HepG2 (cell line): Measurements from ENCODE around the gene CEP20. TPM values are rescaled to one million over a fixed set of nuclear protein-coding genes. Genes with fewer than 3 reads are reported as not detected.
A peak's percentile ranks its signal among the peaks of the same experiment; 100 is the strongest.

ENCODE experiments used
- ATAC-seq: fragments of 200-7000 bp; cut with Tn5 transposase; 3 replicates; pipeline ENCODE4 v1.9.1; 2020; ENCODE audit warnings: mild to moderate bottlenecking, moderate library complexity
- BruUV-seq: library from RNA; stranded (reverse); fragments of 400-500 nt; replicated peaks from 2 replicates; lab custom pipeline; 2021; lab: Mats Ljungman, UMichigan
- CTCF ChIA-PET: fragments of 300-600 bp; formaldehyde crosslinking; extraction: SDS; loops from one replicate; lab custom pipeline; 2021; ENCODE audit warnings: low total read pairs, inconsistent platforms, low intra/inter-chr PET ratio; lab: Yijun Ruan, JAX
- POLR2A ChIA-PET: fragments of 350-600 bp; sonication (Branson Sonifier 250); formaldehyde crosslinking; loops from one replicate; lab custom pipeline; 2020; ENCODE audit warnings: antibody characterized with exemption, inconsistent platforms; lab: Yijun Ruan, JAX
- DNase-seq: peaks from one replicate; pipeline ENCODE4 v3.0.0-alpha.2; 2015; ENCODE audit warnings: low spot score
- FAIRE-seq: peaks from 3 replicates; lab custom pipeline; 2011; peaks lifted over from hg19 to GRCh38; lab: Jason Lieb, UNC
- H2AFZ ChIP-seq: one replicate; pipeline ENCODE4 v1.6.1; 2011; ENCODE audit warnings: low read length, inconsistent platforms
- H3K27ac ChIP-seq: fragments of 300-600 bp; 3 replicates; pipeline ENCODE4 v1.8.0; 2011; ENCODE audit warnings: mixed run types, mild to moderate bottlenecking, mixed read lengths, low read length, inconsistent platforms; ENCODE audit not compliant: insufficient read depth; ENCODE audit errors: extremely low read length
- H3K27me3 ChIP-seq, 2 experiments: fragments of 200-600 bp in 1 of 2; 2 replicates in 1 of 2; 3 replicates in 1 of 2; pipeline versions ENCODE4 v1.6.0 to v1.8.0; 2011; ENCODE audit warnings: low read length in 2 of 2, mild to moderate bottlenecking in 2 of 2, moderate library complexity in 2 of 2, inconsistent platforms in 1 of 2; ENCODE audit not compliant: insufficient read depth in 2 of 2, control insufficient read depth in 1 of 2
- H3K36me3 ChIP-seq, 2 experiments: fragments of 200-600 bp in 1 of 2; replicated peaks in 1 of 2; 2 replicates in 1 of 2; 3 replicates in 1 of 2; pipeline versions ENCODE4 v1.5.1 to v1.8.0; 2011; ENCODE audit warnings: low read length in 2 of 2, inconsistent platforms in 1 of 2; ENCODE audit not compliant: insufficient read depth in 2 of 2, control insufficient read depth in 1 of 2
- H3K4me1 ChIP-seq: 2 replicates; pipeline ENCODE4 v1.5.1; 2012; ENCODE audit warnings: low read length, inconsistent platforms; ENCODE audit not compliant: insufficient read depth
- H3K4me2 ChIP-seq: 2 replicates; pipeline ENCODE4 v1.6.0; 2011; ENCODE audit warnings: low read depth, low read length, inconsistent platforms
- H3K4me3 ChIP-seq, 3 experiments: fragments of 200-600 bp in 1 of 3; sonication (generic), shearing (Covaris generic) in 1 of 3; replicated peaks in 1 of 3; 2 replicates each; pipeline ENCODE4 v1.5.1; 2011 to 2016; ENCODE audit warnings: low read length in 3 of 3, inconsistent platforms in 2 of 3, low read depth in 2 of 3, mild to moderate bottlenecking in 2 of 3, control low read depth in 1 of 3, mixed read lengths in 1 of 3; ENCODE audit not compliant: insufficient read depth in 1 of 3
- H3K79me2 ChIP-seq: one replicate; pipeline ENCODE4 v1.6.1; 2011; ENCODE audit warnings: low read length, inconsistent platforms; ENCODE audit not compliant: insufficient read depth
- H3K9ac ChIP-seq: 2 replicates; pipeline ENCODE4 v1.6.0; 2011; ENCODE audit warnings: mild to moderate bottlenecking, low read depth, low read length, inconsistent platforms; ENCODE audit not compliant: insufficient read depth
- H3K9me3 ChIP-seq: 2 replicates; pipeline ENCODE4 v1.5.1; 2012; ENCODE audit warnings: mild to moderate bottlenecking, low read length
- H4K20me1 ChIP-seq: 2 replicates; pipeline ENCODE4 v1.6.0; 2011; ENCODE audit warnings: inconsistent platforms, mild to moderate bottlenecking, low read length, moderate library complexity; ENCODE audit not compliant: insufficient read depth
- FOSL2 ChIP-seq: sonication (generic); formaldehyde crosslinking; IDR thresholded peaks from 2 replicates; pipeline ENCODE4 v1.4.0; 2020; ENCODE audit warnings: missing genetic modification reagents
- GPN1 ChIP-seq: sonication (generic); formaldehyde crosslinking; IDR thresholded peaks from 2 replicates; pipeline ENCODE4 v1.5.1; 2020; ENCODE audit warnings: missing genetic modification reagents, borderline replicate concordance
- GZF1 ChIP-seq: sonication (generic); formaldehyde crosslinking; IDR thresholded peaks from 2 replicates; pipeline ENCODE4 v1.5.1; 2020; ENCODE audit warnings: mild to moderate bottlenecking, missing genetic modification reagents
- HDAC2 ChIP-seq: sonication (generic); formaldehyde crosslinking; IDR thresholded peaks from 2 replicates; pipeline ENCODE4 v1.4.0; 2020; ENCODE audit warnings: missing genetic modification reagents
- MYPOP ChIP-seq: sonication (generic); formaldehyde crosslinking; IDR thresholded peaks from 2 replicates; pipeline ENCODE4 v1.8.1; 2023; ENCODE audit warnings: mild to moderate bottlenecking, moderate library complexity, missing genetic modification reagents
- NFATC3 ChIP-seq: sonication (generic); formaldehyde crosslinking; IDR thresholded peaks from 2 replicates; pipeline ENCODE4 v1.5.1; 2020; ENCODE audit warnings: mild to moderate bottlenecking, missing genetic modification reagents
- POGZ ChIP-seq: sonication (generic); formaldehyde crosslinking; IDR thresholded peaks from 2 replicates; pipeline ENCODE4 v1.4.0; 2020; ENCODE audit warnings: mild to moderate bottlenecking, missing genetic modification reagents
- ZFP36L2 ChIP-seq: sonication (generic); formaldehyde crosslinking; IDR thresholded peaks from 2 replicates; pipeline ENCODE4 v1.4.0; 2020; ENCODE audit warnings: missing genetic modification reagents
- ZSCAN25 ChIP-seq: sonication (generic); formaldehyde crosslinking; IDR thresholded peaks from 2 replicates; pipeline ENCODE4 v1.8.0; 2022; ENCODE audit warnings: mild to moderate bottlenecking, missing genetic modification reagents
- WGBS: methylation state at CpG from one replicate; pipeline ENCODE4 v1.1.6; 2017; ENCODE audit warnings: low lambda C conversion rate; 5-methylcytosine and 5-hydroxymethylcytosine counted together
- in situ Hi-C: cut with HindIII; loops from 2 replicates; pipeline ENCODE4 v1.10.0; 2017; ENCODE audit warnings: low pct_unique_long_range_greater_than_20kb; ENCODE audit not compliant: extremely low pct_ligation_motif_present
- intact Hi-C: fragments of 100-400 bp; cut with micrococcal nuclease; formaldehyde crosslinking; loops from one replicate; pipeline ENCODE4 v1.10.0; 2022; ENCODE audit not compliant: unreplicated experiment
- polyA plus RNA-seq, 8 experiments: library from polyadenylated mRNA; depleted of rRNA in 3 of 8; stranded (reverse) in 7 of 8; unstranded in 1 of 8; fragments of >200 nt; fragmentation: Illumina TruSeq in 4 of 8; extraction: Trizol in 4 of 8; gene quantifications; 2 replicates each; pipeline versions ENCODE4 v1.2.1 to v1.2.3, GENCODE V29; 2011 to 2016; ENCODE audit warnings: low read depth in 4 of 8, missing spikeins in 1 of 8, mixed read lengths in 1 of 8; ENCODE audit not compliant: insufficient read depth in 1 of 8
- total RNA-seq, 5 experiments: library from RNA; depleted of rRNA; stranded (reverse); fragments of >200 nt; fragmentation: Illumina TruSeq; extraction: Trizol; gene quantifications; 2 replicates each; pipeline ENCODE4 v1.2.3, GENCODE V29; 2016; ENCODE audit warnings: low read depth in 1 of 5

CEP20 gene
- total and polyA plus RNA-seq, 2 of the 13 experiments (the other 11 are each of a cell fraction or from before 2014, with no cell fraction given), result 53.0 to 54.1 TPM

GRCh38 chr16:15829460-15829859, 58.9 kb downstream of the CEP20 start:
- FAIRE-seq, result no peak
- in situ Hi-C loops, result no loop called here
- no TSS peak for BruUV-seq
- no peak overlapping the region for H2AFZ ChIP-seq
- H3K36me3 ChIP-seq, result no peaks in the 10 kb centered on the region
- CTCF ChIA-PET, result no interaction called here
- H3K4me3 ChIP-seq, result no peak overlapping the region
- no peak overlapping the region for H3K4me2 ChIP-seq
- H3K4me1 ChIP-seq, result no peaks in the 10 kb centered on the region
- intact Hi-C loops, result no loop called here
- H3K79me2 ChIP-seq, result no peaks in the 10 kb centered on the region
- 21% methylated on average over 9 of the region's 9 CpGs for WGBS
- ATAC-seq, result peak; percentile 31
- peaks cover 13 to 57% of the 10 kb centered on the region in 2 experiments; a peak in 3 of 5 replicates for H3K27me3 ChIP-seq
- H3K9ac ChIP-seq, result no peak overlapping the region
- POLR2A ChIA-PET, result no interaction called here
- TF ChIP-seq ZSCAN25 (CRISPR knock-in tag) (no peak), FOSL2 (CRISPR knock-in tag) (no peak), POGZ (CRISPR knock-in tag) (no peak), GPN1 (CRISPR knock-in tag) (no peak), HDAC2 (no peak), NFATC3 (CRISPR knock-in tag) (no peak), GZF1 (CRISPR knock-in tag) (no peak), ZFP36L2 (no peak), MYPOP (CRISPR knock-in tag) (no peak)
- no peak for DNase-seq
- no peaks in the 10 kb centered on the region for H4K20me1 ChIP-seq
- H3K27ac ChIP-seq, result no peak overlapping the region
- H3K9me3 ChIP-seq, result no peaks in the 10 kb centered on the region
